Mesenteric fat pad (tissue), 1 donor: ENCODE data around the gene CLN6. TPM values are rescaled to one million over a fixed set of nuclear protein-coding genes. Genes with fewer than 3 reads are reported as not detected.
"Not testable (repeated sequence)": the region's sequence is repeated elsewhere in the genome, so short reads cannot be mapped to it uniquely, and the experiment has no call there.

ENCODE experiments used
- DNase-seq: peaks from one replicate; pipeline ENCODE4 v3.0.0-alpha.2; 2020; ENCODE audit warnings: low spot score
- total RNA-seq: library from RNA; stranded (reverse); fragmentation: NEBNext Ultra II Directional; extraction: Animal tissue kit (Norgen Biotek cat#: 25700); gene quantifications from one replicate; pipeline ENCODE4 v1.2.1, GENCODE V29; 2021
- donor health status: DM: yes; HTN: yes; CAD: no.

CLN6 gene
- total RNA-seq, 1 donor from 2014 or later, result 24.7 TPM

DNA sequence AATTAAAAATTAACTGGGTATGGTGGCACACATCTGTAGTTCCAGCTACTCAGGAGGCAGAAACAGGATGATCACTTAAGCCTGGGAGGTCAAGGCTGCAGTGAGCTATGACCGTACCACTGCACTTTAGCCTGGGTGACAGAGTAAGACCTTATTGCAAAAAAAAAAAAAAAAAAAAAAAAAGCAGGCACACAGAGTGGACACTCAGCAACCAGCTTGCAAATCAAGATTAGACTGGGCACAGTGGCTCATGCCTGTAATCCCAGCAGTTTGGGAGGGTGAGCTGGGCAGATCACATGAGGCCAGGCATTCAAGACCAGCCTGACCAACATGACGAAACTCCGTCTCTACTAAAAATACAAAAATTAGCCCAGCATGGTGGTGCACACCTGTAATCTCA lies 5.4 kb downstream of the CLN6 start:
- peak; percentile 18 for DNase-seq

DNA sequence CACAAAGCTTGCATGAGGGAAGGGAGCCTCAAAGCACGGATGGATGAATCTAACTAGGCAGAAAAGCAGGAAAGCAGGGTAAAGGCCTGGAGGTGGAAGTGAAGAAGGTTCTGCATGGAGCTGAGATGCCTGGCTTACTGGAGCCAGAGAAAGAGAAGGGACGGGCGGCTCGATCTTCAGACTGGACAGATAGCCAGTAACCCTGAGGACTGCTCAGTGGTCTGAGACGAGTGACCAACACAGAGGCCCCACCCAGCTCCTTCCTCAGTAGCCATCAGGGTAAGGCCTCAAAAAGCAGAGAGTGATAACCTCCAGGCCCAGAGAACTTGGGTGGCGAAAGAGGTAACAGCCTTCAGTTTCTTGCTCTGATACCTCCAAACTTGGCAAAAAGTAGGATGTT lies 6.4 kb downstream of the CLN6 start:
- DNase-seq, result peak; percentile 68

DNA sequence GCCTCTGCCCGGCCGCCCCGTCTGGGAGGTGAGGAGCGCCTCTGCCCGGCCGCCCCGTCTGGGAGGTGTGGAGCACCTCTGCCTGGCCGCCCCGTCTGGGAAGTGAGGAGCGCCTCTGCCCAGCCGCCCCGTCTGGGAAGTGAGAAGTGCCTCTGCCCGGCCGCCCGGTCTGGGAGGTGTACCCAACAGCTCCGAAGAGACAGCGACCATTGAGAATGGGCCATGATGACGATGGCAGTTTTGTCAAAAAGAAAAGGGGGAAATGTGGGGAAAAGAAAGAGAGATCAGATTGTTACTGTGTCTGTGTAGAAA lies 7.1 kb downstream of the CLN6 start:
- peak; percentile 59 for DNase-seq

DNA sequence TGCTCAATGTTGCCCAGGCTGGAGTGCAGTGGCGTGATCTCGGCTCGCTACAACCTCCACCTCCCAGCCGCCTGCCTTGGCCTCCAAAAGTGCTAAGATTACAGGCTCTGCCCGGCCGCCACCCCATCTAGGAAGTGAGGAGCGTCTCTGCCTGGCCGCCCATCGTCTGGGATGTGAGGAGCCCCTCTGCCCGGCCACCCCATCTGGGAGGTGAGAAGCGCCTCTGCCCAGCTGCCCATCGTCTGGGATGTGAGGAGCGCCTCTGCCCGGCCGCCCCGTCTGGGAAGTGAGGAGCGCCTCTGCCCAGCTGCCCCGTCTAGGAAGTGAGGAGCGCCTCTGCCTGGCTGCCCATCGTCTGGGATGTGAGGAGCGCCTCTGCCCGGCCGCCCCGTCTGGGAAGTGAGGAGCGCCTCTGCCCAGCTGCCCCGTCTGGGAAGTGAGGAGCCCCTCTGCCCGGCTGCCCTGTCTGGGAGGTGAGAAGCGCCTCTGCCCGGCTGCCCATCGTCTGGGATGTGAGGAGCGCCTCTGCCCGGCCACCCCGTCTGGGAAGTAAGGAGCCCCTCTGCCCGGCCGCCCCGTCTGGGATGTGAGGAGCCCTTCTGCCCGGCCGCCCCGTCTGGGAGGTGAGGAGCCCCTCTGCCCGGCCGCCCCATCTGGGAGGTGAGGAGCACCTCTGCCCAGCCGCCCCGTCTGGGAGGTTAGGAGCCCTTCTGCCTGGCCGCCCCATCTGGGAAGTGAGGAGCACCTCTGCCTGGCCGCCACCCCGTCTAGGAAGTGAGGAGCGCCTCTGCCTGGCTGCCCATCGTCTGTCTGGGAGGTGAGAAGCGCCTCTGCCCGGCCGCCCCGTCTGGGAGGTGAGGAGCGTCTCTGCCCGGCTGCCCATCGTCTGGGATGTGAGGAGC lies 7.7 kb downstream of the CLN6 start:
- DNase-seq, result peak; percentile 62

DNA sequence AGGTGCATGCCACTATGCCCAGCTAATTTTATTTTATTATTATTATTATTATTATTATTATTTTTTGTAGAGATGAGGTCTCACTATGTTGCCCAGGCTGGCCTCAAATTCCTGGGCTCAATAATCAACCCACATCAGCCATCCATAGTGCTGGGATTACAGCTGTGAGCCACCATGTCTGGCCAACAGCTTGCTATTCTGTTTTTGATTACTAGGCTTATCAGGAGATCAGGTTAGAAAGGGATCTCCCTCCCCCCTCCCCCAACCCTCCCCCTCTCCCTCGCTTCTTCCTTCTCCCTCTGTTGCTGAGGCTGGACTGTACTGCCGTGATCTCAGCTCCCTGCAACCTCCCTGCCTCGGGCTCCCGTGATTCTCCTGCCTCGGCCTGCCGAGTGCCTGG lies 8.6 kb downstream of the CLN6 start:
- peak; percentile 24 for DNase-seq

DNA sequence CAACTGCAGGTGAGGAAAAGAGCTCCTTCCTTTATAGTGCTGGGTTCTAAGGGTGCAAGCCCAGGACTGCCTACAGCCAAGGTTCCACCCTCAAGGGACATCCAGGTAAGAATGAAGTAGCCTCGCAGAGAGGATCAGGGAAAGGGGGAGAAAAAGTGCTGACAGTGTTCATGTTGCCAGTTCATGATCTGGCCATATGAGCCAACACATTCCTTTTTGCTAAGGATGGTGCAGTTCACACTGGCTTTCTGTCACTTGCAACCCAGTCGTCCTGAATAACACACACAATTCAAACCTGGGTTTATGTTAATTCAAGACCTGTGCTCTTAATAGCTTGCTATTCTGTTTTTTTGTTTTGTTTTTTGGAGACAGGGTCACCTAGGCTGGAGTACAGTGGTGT lies 9.0 kb downstream of the CLN6 start:
- peak; percentile 18 for DNase-seq

DNA sequence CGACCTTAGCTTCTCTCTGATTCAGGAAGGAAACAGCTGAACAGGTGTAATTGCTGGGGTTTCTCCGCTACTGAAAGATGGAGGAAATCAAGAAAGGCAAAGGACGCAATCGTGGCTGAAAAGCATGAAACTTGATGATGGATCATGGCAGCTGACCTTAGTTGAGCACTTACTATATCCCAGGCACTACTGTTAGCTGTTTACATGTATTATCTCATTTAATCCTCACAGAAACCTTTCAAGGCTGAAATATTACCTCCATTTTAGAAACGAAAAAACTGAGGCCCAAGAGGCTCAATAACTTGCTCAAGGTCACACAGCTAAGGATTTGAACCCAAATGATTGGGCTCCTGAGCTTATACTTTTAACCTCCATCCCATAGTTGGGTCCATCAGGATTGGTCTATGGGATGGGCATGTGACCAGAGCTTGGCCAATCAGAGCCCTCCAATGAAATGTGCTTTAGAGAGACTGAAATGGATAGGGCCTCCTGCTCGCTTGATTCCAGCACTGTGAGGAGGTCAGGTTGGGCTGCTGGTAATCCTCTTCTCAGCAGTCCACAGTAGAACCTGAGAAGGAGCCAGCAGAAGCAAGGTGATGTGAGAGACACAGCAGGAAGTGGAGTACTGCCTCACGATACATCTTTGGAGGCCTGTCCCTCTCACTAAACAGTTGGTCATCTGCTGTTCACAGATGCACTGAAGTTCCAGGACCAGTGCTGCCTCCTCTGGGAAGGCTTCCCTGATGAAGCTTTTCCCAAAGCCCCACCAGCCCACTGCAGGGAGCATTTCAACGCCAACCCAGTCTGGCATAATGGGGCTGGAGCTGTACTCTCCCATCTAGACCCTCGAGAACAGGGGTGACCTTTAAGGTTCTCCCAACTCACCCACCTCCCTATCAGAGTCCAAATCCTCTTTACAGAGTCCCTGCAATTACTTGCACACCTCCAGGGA lies 10.4 kb downstream of the CLN6 start:
- peak; percentile 67 for DNase-seq

DNA sequence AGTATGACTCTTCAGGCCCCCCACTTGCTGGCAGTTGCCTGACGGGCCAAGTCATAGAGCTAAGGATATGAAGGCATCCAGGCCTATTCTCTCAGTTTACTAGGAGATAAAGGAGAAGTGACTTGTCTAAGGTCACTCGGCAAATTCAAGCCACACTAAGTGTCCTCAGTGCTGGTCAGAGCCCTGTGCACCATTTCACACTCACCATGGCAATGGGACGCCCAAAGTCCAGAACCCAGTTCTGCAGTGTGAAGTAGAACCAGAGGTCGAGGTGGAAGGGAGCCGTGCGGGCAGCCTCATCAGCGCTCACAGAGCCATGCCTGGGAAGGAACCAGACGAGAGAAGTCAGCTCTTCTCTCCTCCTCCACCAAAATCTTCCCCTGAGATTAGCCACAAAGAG lies 11.2 kb downstream of the CLN6 start:
- DNase-seq, result peak; percentile 68

DNA sequence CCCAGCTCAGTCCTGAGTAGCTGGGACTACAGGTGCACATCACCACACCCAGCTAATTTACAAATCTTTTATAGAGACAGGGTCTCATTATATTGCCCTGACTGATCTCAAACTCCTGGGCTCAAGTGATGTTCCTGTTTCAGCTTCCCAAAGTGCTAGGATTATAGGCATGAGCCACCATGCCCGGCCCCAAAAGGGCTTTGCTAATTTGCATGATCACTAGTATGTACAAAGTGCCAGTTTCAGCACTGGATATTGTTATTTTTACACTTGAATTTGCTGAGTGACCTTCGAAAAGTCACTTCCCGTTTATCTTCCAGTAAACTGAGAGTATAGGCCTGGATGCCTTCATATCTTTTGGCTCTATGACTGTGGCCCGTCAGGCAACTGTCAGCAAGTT lies 12.2 kb downstream of the CLN6 start:
- DNase-seq, result peak; percentile 18

DNA sequence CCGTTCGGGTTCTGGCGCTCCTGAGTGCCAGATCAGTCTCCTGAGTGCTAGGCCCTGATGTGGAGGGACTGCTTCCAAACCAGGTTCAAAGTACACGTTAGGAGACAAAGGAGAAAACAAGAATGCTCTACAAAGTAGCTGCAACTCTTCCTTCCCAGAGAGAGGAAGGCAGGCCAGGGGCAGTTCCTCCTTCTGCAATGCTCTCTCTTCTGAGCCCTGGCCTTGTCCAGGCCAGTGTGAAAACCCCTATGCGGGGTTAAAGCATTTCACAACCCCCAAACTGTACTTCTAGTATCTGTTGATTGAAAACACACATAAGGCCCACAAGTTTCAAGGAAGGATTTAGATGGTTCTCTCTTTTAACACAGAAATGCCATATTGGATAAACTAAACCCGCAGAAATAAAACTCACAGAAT lies 14.7 kb downstream of the CLN6 start:
- DNase-seq, result no peak

DNA sequence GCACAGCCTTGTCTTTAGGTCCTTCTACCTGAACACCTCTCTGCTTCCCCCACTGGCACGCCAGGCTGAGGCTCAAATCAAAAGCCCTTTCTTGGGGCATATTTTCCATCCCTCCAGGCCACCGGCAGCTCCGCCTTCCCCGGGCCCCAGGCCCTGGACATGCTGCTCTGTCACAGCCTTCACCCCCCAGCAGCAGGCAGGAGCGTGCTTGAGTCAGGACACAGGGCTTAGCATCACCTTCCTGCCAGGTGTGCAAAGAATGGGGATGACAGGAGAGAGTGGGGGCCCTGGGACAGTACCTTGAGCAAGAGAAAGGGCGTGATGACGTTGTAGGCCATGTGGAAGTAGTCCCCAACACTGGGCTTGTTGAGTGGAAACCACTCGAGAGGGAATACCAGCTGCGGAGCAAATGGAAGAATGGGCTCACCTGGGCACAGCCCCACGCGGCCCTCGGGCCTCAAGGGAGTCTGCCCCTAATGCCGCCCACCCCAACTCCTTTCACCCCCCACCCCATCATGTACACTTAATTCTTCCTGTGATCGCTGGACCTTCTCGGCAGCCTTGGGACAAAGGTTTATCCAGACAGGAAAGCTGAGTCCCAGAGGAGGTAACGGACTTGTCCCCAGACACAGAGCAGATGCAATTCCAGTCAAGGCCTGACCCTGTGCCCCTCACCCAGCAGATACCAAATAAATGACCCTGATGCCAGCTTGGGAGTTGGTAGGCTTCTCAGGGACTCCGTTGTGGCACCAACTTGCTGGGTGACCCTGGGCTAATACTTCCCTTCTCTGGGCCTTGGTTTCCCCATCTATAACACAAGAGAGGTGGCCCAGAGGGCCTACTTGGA lies 15.3 kb downstream of the CLN6 start:
- DNase-seq, result peak; percentile 86

DNA sequence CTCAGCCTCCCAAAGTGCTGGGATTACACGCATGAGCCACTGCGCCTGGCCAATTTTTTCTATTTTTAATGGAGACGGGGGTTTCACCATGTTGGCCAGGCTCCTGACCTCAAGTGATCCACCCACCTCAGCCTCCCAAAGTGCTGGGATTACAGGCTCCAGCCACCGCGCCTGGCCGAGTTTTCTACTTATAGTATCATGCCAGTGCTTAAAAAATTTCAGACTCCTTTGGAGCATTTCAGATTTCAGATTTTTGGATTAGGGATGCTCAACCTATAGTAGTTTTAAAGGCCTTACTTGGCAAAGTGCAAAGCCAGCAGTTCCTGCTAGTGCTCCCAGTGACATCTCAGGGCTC lies 16.1 kb downstream of the CLN6 start:
- not testable (repeated sequence) for DNase-seq

DNA sequence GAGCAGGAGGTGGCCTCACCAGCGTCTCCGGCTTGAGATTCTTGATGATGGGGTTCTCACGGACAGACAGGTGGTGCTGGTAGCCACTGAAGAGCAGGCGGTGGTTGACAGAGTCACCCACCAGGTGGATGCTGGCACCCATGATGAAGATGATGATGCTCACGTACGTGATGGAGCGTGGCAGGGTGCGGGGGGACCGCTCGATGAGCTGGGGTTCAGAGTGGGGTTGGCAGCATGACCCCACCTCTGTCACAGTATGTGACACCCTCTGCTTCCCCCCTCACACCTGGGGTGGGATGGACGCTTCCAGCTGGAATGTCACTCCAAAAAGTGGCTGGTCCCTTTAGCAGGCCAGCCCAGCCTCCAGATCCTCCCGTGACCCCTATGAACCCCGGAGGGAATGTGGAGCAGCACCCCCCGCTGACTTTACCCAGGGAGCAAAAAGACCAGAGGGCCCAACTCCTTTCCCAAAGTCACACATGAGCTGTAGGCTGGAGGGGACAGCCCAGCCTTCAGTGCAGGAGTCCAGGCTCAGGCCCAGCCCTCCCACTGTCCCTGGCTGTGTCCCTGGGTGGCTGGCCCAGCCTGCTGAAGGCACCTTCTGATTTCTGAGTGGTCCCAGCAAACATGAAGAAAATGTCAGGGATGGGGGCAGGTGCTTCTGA lies 17.7 kb downstream of the CLN6 start:
- peak; percentile 81 for DNase-seq

DNA sequence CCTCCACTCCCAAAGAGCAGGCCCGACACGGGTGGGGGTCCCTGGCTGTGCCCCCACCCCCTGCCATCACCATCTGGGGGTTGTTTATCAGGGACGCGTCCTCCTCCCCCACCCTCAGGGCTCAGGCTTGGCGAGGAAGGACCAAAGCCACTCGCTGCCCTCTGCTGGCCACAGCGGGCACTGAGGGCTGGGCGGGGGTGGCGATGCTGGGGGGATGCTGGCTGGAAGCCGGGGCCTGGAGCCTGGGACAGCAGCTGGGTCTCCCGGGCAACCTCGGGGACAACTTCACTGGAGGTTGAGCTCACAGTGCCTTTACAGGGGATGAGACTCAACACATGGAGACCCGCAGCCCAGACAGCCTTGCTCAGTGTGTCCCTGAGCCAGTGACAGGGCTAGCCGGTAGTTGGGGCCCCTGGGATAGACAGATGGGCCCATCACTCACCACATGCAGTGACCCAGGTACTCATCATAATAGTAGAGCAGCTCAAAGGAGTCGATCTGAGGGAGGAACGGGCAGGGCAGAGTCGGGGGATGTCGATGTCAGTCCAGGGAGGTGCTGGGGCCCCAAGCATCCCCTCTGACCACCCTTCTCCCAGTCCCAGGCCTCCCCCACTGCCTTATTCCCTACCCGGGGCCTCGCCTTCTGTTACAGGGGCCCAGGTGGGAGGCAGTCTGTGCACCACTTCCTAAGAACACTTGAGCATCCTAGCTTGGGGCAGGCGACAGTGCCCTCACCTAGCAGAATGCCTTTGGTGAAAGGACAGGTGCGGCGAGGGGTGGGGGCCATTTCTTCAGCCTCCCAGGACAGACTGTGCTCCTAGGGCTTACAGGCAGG lies 18.5 kb downstream of the CLN6 start:
- DNase-seq, result peak; percentile 91

DNA sequence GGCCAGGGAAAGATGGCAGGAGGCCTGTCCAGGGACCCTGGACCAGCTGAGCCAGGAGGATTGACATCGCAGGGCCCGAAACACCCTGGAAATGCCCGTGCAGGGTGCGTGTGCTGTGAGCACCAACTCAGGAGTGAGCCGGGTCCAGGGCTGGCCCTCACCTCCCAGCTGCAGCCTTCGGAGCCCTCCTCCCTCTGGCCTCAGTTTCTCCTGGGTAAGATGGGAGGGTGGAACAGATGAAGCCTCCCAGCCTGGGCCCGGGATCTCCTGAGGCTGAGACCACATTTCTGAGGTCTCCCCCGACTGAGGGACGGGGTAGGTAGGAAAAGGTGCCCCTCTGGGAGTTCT lies 19.1 kb downstream of the CLN6 start:
- no peak for DNase-seq

DNA sequence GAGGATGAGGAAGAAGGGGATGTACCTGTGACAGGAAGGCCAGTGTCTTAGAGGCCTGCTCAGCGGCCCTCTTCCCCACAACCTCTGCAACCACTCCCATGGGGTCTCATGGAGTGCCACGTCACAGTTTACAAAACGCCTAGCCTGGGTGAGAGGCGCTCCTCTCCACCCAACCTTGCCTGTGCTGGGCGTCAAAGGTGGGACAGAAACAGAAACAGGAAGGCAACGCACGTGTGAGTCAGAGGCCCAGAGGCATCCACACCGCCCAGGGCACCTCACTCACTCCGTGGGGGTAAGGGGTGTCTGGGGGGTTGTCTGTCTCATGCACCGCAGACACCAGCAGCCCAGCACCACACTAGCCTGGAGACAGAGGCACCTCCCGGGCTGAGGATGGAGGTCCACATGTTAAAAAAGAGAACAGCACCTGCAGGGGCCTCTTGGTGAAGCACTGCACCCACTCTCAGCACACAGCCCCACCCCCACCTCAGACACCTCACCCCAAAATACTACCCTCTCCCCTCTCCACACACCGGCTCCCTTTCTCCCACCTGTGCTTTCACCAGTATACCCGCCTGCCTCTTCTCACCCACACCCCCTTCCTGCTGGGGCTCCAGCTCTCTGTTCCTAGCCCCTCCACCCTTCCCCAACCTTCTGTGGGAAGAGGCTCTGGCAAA lies 19.7 kb downstream of the CLN6 start:
- DNase-seq, result no peak

DNA sequence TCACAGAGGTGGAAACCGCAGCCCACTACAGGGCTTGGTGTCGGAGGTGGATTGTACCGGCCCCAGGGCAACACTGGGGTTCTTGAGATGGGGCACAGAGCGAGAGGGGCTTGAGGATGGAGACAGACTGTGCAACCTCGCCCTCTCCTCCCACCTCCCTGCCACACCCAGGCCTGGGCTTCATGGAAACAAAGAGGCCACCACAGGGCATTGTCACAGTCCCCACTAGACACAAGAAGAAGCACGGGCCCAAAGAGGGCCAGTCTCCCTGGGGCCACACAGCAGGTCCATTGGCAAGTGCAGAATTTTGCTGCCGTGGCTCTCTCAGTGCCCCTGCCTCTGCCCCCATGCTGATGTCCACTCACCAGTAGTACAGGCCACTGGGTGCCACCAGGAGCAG lies 20.3 kb downstream of the CLN6 start:
- DNase-seq, result peak; percentile 72

DNA sequence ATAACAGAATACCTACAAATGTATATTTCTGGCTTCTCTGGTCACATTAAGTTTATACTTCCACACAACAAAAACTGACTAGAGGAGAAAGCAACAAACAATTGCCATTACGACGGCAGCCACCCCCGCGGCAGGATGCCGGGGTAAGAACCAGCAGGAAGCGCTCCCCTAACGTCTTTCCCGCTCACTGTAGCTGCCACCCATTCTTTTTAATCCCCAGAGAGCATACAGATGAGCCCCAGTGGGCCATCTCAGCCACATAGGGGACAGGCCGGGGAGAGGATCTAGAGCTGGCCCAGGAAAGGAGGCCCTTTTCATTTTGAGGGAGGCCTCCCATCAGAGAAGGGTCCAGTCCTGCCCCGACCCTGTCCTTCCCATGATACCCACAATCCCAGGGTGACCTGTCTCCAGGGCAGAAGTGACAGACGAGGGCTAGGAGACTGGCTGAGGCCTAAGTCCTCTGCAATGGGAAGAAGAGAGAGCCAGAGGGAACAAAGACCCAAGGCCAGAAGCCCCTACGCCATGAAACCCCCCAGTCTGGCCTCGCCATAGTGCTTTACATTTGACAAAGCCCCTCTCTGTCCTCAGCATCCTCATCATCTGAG lies 20.8 kb downstream of the CLN6 start:
- peak; percentile 79 for DNase-seq

DNA sequence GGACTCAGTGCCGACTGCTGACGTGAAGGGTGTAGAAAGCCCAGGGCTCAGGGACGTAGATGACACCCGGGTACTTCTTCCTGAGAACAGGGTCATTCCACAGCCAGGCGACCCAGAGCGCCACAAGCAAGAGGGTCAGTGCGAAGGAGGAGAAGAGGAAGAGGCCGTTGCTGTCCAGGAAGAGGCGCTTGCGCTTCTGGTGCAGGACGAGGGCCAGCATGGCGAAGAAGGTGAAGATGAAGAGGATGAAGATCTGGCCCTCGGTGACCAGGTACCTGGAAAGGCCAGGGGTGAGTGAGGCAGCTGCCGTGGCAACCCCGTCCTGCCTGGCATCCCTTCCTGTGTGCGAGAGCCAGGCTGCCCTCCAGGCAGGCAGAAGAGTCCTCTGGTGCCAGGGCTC lies 21.4 kb downstream of the CLN6 start:
- peak; percentile 78 for DNase-seq
